ENCODE data around the gene ZNF768.
"Not testable (repeated sequence)": the region's sequence is repeated elsewhere in the genome, so short reads cannot be mapped to it uniquely, and the experiment has no call there.

The ZNF768 gene

DNA sequence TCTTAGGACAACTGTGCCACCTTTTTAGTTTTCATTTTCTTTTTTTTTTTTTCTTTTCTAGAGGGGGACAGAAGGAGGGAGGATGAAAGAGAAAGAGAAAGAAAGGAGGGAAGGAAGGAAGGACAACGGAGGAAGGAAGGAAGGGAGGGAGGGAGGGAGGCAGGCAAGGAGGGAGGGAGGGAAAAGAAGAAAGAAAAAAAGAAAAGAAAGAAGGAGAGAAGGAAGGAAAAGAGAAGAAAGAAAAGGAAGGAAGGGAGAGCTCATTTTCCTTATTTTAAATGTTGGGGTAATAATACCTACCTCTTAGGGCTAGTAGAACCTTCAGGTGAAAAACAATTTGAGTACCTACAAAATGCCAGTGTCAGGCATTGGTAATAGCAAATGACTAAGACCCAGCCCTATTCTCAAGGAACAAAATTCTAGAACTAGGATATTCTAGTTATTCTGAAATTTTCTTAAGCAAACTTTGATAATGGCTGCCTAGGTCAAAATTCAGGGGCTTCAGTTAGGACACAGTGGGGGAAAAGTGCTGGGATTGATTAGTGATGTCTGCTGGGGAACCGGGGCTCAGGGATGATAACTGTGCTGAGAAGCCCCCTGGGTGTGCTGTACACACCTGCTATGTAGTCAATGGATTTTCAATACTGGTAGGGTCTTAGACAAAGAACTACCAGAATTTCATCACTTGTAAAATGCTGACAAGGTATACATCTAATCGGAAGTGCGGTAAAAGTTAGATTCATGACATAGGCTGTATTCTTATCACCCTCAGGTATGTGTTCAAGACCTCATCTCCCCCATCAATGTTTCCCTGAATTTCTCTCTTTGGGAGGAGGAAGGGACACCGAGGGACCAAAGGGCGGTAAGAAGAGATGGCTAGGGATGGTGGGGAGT, 22.7 kb downstream of the ZNF768 start:
- no peak for DNase-seq

DNA sequence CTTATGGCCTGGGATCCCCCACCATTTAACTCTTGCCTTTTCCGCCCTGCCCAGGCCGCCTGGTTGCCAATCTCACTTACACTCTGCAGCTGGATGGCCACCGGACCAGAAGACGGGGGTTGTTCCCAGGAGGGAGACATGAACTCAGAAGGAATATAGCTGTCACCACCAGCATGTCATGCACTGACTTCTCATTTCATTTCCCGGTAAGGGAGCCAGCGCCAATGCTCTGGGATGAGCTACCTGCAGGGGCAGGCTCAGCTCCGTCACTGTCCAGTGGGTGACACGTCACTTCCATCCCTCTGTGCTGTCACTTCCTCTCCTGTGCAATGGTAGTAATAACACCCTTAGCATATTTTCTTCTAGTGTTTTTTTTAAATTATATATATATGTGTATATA, 27.1 kb downstream of the ZNF768 start:
- DNase-seq: no peak

DNA sequence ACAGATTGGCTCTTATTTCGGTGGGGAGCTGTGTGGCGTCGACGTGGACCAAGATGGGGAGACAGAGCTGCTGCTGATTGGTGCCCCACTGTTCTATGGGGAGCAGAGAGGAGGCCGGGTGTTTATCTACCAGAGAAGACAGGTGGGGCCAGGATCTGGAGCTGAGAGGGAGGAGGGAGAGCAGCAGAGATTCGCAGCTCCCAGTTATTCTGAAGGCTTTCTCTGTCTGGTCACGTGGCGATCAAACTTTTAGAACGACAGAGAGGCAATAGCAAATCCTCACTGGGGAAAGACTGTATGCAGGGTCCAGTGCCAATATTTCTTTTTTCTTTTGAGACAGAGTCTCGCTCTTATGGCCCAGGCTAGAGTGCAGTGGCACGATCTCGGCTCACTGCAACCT, 31.7 kb downstream of the ZNF768 start:
- no peak for DNase-seq

DNA sequence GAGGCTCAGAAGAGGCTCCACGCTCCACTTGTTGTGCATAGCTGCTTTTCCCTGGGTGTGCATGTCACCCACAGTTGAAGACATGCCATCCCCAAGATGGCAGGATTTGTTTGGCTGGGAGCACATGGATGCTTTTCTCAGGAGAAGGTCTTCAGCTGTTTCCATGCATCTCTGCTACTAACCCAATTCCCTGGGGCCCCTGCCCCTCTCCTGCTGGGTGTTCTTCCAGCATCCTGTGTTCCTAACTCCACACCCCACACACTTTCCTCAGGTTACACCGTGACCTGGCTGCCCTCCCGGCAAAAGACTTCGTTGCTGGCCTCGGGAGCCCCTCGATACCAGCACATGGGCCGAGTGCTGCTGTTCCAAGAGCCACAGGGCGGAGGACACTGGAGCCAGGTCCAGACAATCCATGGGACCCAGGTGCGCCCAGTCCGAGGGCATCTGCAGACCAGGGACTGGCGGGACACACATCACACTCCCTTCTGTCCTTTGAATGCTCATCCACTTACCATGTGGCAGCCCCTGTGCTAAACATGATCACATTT, 32.4 kb downstream of the ZNF768 start:
- DNase-seq: no peak

DNA sequence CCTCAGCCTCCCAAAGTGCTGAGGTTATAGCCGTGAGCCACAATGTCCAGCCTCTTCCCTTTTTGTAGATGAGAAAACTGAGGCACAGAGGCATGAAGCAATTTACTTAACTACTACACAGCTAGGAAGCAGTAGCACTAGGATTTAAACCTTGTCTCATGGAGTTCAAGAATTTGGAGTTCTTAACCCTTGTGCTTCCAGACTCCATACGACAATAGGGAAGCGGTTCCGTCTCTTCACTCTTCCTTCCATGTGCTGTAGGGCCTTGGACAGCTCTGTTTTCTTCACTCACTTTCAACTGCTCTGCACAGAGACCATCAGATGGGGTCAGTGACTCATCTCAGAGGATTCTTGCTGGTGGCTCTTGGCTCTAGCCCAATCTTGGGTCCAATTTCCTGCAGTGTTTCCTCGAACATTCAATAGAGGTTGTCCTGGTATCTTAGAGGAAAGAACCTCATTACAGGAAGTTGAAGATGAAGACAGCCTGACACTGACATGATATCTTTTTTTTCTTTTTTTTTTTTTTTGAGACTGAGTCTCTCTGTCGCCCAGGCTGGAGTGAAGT, 34.5 kb downstream of the ZNF768 start:
- DNase-seq: no peak

DNA sequence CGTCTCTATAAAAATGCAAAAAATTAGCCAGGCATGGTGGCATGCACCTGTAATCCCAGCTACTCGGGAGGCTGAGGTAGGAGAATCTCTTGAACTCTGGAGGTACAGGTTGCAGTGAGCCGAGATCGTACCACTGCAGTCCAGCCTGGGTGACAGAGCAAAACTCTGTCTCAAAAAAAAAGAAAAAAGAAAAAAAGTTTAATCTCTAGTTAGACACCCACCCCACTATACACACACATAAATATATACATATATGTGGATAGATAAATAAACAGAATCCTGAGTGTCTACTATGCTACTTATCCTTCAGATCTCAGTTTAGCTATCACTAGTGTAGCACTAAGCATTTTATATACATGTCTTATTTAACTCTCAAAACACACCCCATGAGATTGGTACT, 35.1 kb downstream of the ZNF768 start:
- no peak for DNase-seq

DNA sequence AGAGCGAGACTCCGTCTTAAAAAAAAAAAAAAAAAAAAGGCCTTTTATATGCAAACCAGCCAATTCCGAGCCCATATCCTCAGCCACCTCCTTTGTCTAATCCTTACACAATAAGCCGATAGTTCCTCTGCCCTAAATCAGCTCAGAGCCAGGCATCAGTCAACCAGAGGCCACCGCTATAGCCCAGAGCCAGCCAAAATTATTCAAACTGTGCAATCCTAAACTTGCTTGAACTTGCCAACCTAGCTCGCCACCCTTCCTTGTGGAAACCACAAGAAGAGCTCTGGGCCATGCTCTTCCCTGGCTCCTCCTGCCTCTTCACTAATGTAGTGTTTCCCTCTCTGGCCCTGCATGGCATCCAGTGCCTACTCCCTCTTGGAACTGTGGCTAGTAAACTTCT, 36.2 kb downstream of the ZNF768 start:
- DNase-seq: no peak

DNA sequence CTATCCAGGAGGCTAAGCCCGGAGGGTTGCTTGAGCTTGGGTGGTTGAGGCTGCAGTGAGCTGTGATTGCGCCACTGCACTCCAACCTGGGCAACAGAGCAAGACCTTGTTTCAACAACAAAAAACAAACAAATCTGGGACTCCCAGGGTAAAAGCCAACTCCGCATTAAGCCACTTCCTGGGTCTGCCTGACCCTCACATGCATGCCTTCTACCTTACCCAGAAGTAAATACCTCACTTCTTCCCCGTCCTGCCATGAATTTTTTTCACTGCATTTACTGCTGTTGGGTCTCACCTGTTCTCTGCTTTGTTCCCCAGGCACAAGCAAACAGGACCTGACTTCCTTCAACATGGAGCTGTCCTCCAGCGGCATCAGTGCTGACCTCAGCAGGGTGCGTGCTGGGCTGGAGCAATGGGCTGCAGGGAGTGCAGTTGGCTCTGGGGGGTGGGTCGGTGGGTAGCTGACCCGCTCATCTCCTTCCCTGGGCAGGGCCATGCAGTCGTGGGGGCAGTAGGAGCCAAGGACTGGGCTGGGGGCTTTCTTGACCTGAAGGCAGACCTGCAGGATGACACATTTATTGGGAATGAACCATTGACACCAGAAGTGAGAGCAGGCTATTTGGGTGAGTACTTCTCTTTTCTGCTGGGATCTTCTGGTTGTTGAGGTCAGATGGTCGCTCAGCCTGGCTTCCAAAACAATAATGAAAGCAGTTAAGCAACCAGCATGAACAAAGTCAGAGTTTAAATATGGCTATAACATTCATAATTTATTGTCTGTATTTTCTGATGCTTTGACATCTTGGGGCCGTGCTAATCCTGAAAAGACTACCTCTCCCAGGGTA, 37.4 kb downstream of the ZNF768 start:
- DNase-seq: no peak

DNA sequence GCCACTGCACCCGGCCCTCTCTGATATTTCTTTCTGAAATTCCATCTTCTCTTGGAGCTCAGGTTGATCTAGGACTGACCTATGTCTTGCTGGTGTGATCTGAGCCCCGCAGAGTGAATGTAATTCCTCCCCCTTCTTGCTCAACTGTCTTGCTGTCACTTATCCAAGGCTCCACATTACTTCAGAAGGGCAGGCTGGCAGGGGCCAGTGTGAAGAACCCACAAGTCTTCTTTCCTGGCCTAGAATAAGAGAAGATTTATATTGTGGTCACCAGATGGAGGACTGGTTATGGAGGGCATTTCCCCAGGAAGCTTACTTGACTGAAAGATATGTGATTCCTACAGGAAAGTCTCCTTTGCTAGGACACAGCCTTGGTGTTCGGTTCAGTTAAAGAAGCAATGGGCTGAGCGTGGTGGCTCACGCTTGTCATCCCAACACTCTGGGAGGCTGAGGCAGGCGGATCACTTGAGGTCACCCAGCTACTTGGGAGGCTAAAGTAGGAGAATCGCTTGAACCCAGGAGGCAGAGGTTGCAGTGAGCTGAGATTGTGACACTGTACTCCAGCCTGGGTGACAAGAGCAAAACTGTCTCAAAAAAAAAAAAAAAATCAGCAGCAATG, 40.4 kb downstream of the ZNF768 start:
- no peak for DNase-seq

DNA sequence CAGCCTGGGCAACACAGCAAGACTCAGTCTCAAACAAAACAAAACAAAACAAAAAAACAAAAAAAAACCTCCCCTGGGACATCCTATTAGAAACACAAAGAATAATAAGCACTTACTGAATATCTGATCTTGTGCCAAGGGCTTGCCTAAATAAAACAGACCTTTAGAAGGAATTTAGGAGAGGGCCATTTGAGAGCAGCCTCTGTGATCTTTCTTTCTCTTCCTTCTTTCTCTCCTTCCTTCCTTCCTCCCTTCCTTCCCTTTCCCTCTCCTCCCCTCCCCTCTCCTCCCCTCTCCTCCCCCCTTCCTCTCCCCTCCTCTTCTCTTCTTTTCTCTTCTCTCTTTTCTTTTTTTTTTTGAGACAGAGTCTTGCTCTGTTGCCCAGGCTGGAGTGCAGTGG, 41.5 kb downstream of the ZNF768 start:
- no peak for DNase-seq

DNA sequence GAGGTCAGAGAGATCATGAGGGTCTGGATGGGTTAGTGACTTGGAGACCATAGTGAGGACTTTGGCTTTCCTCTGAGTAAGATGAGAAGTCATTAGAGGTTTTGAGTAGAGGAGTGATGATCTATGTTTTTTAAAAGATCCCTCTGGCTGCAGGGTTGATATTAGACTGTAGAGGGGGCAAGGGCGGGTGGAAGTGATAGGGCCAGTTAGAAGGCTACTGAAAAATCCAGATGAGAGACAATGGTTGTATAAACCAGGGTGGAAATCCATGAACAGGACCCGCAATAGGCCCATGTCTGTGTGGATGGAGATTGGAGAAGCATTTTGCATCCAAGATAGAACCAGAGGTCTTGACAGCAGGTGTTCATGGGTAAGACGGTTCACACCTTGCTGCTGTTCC, 44.0 kb downstream of the ZNF768 start:
- DNase-seq: no peak

DNA sequence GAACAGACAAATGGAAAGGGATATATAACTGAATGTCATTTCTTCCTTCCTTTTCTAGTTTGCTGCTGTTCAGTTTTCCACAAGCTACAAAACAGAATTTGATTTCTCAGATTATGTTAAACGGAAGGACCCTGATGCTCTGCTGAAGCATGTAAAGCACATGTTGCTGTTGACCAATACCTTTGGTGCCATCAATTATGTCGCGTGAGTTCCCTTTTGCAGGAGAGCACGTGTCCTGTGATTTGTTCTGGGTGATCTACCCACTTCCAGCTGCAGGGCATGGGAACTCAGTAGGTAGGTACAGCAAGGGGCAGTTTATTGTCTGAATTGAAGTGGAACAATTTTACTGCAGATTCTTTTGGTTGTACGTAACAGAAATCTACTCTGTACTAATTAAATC, 45.0 kb downstream of the ZNF768 start:
- DNase-seq: no peak

DNA sequence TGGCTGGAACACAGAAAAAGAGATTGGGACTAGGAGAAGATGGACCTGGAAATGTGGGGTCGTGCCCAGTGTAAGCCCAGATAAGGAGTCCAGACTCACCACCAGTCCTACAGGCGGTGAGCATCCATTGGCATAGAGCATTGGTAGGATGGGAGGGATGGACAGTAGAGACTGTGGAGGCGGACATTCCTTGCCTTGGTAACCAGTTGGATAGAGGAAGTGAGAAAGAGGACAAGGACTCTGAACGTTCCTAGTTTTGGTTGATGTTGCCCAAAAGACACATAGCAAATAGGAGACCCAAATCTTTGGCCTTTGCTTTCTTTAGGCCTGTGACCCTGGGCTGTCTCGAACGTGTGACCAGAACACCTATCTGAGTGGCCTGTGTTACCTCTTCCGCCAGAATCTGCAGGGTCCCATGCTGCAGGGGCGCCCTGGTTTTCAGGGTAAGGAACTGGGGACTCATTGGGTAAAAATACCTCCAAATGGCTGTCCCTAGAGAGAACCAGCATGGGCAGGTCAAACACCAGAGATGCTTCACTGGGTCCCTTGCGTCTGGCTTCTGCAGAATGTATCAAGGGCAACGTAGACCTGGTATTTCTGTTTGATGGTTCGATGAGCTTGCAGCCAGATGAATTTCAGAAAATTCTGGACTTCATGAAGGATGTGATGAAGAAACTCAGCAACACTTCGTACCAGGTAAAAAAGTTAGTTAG, 47.4 kb downstream of the ZNF768 start:
- no peak for DNase-seq

DNA sequence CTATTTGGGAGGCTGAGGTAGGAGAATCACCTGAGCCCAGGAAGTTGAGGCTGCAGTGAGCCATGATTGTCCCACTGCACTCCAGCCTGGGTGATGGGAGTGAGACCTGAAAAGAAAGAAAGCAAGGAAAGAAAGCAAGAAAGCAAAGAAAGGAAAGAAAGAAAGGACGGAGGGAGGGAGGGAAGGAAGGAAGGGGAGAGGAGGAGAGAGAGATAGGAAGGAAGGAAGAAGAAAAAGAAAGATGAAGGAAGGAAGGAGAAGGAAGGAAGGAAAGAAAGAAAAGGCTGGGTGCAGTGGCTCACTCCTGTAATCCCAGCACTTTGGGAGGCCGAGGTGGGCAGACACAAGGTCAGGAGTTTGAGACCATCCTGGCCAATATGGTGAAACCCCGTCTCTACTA, 48.6 kb downstream of the ZNF768 start:
- not testable (repeated sequence) for DNase-seq

DNA sequence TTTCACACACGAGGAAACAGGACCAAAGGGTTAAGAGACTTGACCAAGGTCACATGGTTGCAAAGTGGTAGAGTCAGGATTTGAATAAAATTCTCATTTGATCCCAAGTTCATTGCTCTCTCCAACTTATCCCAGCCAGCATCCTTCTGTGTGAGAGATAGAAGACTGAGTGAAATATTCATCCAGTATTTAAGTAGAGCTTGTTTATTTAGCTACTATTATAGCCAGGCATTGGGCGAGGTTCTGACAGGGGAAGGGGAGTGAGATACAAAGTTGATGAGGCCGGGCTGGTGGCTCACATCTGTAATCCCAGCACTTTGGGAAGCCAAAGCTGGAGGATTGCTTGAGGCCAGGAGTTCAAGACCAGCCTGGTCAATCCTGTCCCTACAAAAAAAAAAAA, 49.4 kb downstream of the ZNF768 start:
- no peak for DNase-seq

DNA sequence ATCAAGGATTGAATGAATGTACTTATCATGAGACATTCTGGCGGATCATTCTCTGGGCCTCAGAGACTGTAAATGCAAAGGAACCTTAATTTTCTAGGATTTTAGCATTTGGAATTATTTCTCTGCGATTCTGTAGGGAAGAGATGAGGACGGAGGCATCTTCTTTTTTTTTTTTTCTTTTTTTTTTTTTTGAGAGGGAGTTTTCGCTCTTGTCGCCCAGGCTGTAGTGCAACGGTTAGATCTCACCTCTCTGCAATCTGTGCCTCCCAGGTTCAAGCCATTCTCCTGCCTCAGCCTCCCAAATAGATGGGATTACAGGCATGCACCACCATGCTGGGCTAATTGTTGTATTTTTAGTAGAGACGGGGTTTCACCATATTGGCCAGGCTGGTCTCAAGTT, 51.7 kb downstream of the ZNF768 start:
- DNase-seq: no peak

DNA sequence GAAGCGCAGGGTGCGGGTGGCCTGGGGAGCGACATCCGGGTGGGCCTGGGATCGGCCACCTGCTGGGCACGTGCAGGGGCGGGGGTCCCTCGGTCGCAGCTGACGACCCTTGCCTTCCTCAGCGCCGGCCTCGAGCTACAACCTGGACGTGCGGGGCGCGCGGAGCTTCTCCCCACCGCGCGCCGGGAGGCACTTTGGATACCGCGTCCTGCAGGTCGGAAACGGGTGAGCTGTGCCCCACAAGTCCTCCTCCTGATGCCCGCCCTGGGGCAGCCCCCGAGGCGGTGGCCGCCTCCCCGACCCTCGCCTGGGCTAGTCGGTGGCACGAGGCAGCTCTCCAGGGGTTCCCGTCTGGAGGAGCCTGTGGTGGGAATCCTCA, 52.3 kb downstream of the ZNF768 start:
- DNase-seq: no peak

Data from stimulated activated CD4-positive, alpha-beta T cell treated with anti-CD3 and anti-CD28 coated beads, Interleukin-1b, Interleukin-23, amount 100 ng/mL, for 48 hours (primary cell).